Ramos (cell line): ENCODE data around the gene KLRD1.
"Not testable (repeated sequence)": the region's sequence is repeated elsewhere in the genome, so short reads cannot be mapped to it uniquely, and the experiment has no call there.

Source experiments
- in situ Hi-C: fragments of 300-500 bp; cut with MboI; formaldehyde crosslinking; loops from one replicate; pipeline ENCODE4 v1.14.3; 2022; ENCODE audit warnings: low sequenced_read_pairs; ENCODE audit not compliant: unreplicated experiment

KLRD1 gene

DNA sequence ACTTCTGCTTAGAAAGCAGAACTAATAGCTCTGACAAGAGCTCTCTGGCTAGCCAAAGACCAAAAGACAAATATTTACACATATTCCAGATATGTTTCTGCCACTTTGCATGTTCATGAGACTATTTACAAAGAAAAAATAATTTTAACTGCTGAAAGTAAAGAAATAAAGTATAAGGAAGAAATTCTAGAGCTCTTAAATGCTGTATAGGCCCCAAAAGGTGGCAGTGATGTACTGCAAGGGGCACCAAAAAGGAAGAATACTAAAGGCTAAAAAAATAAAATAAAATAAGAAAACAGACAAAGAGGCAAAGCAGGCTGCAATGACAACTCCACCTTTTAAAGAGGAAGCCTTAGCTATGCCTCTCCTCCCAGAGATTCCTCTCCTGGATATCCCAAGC is 59.2 kb downstream of the KLRD1 start:
- in situ Hi-C loops = no loop called here

DNA sequence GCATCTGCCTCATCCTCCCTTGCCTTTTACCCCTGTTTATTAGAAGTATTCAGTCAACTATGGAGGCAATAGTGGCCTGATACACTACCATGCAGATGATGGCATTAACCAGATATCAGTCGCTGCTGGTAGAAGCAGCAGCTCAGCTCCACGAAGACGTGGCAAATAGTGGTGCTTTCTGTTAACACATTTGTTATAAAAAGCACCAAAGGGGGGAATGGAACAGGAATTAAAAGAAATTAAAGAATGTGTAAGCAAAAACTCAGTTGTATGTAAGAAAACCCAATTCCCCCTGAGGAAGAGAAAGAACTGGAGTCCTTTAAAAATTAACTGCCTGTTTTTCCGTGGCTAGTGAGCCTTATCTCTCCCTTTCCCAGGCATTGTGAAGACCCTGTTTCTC is 60.0 kb downstream of the KLRD1 start:
- in situ Hi-C loops = not testable (repeated sequence)

DNA sequence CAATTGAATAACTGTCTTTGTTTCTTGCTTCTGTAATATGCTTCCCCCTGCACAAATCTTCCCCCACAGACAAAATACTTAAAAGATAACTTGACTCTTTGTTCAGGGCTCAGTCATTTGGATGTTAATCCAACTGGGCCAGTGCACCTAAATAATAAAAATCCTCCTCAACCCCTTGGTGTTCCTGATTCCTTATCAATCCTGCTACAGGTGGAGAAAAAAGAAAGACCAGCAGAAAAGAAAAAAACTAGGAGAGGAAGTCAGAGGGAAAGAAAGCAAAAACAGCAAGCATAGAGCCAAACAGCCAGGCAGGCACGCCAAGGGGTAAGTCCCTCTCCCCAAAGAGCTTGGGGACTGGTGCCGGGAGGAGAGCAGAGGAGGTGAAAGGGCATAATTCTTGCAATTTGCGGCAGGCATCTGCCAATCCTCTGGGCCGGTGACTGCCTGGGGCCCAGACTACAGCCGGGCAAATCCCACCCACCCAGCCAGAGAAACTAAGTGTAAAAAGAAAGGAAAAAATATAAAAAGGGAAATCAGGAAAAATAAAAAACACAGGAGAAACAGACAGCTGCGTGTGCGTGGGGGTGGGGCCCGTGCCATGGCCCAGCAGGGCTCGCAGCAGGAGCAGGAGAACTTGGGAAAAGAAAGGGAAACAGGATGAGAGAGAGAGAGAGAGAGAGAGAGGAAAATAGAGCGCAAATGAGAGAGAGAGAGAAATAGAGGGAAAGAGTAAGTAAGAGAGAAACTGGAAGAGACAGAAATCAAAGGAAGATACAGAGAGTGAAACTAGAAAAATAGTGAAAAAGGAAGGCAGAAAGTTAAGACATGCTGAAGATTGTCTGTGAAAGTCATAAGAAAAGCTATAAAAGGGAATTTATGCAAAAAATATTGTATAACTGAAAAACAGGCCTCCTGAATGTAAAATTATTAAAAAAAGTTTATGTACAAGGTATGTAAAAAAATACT is 60.8 kb downstream of the KLRD1 start:
- in situ Hi-C loops = no loop called here

GRCh38 chr12:10369557-10370415 is 62.1 kb downstream of the KLRD1 start:
- in situ Hi-C loops = no loop called here

DNA sequence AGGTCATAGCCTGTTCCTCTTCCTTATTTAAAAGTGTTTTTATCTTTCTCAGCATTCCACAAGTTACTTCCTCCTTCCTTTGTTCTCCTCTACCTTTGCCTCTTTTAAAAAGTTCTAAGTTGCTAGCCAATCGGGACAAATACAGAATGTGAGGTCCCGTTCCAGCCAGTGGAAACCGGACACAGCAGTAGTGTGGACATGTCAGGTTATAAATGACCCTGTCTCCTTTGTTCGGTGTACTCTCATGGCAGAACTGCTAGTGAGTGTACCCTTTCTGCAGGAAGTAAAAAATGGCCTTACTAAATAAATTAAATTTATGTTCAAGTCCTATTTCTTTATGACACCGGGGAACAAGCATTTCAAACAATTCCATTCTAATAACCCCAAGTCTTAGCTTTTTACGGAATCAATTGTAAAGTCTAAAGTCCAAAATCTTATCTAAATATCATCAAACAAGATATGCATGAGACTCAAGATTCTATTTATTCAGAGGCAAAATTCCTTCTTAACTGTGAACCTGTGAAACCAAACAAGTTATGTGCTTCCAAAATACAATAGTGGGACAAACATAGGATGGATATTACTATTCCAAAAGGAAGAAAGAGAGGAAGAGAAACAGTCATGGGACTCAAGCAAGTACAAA is 64.3 kb downstream of the KLRD1 start:
- in situ Hi-C loops = not testable (repeated sequence)

- in situ Hi-C loops = no loop called here
These were observed 64.9 kb downstream of the KLRD1 start for GRCh38 chr12:10372559-10372958.

- in situ Hi-C loops = loop anchor here (25.0 kb wide), 1 partner anchor 712 kb away; the partner anchor contains the start of gene CLEC2D
These were observed 67.0 kb downstream of the KLRD1 start for GRCh38 chr12:10374624-10375018.

GRCh38 chr12:10378737-10379136 is 71.1 kb downstream of the KLRD1 start:
- in situ Hi-C loops = loop anchor here (25.0 kb wide), 1 partner anchor 716 kb away; the partner anchor contains the start of gene CLEC2D
